HG03064 (cell line): ENCODE results near the gene THADA.
"Not testable (repeated sequence)": the region's sequence is repeated elsewhere in the genome, so short reads cannot be mapped to it uniquely, and the experiment has no call there.

Experiments
- ATAC-seq: cut with Tn5 transposase; IDR thresholded peaks from one replicate; pipeline ENCODE4 v1.9.1; 2021; ENCODE audit warnings: low read depth; ENCODE audit not compliant: unreplicated experiment

Gene THADA

GRCh38 chr2:43292851-43293743 is 302.7 kb downstream of the THADA start:
- no peak for ATAC-seq

- no peak for ATAC-seq
Measured at GRCh38 chr2:43292297-43292696, 303.5 kb downstream of the THADA start.

GRCh38 chr2:43289331-43289730 is 306.5 kb downstream of the THADA start:
- ATAC-seq, result no peak

- ATAC-seq, result no peak
Measured at GRCh38 chr2:43288417-43289305, 307.2 kb downstream of the THADA start.

- ATAC-seq, result no peak
Measured at GRCh38 chr2:43285987-43286386, 309.9 kb downstream of the THADA start.

GRCh38 chr2:43284967-43285366 is 310.9 kb downstream of the THADA start:
- no peak for ATAC-seq

- ATAC-seq, result not testable (repeated sequence)
Measured at GRCh38 chr2:43284347-43284746, 311.5 kb downstream of the THADA start.

GRCh38 chr2:43280994-43281393 is 314.8 kb downstream of the THADA start:
- ATAC-seq, result no peak

GRCh38 chr2:43279317-43279840 is 316.5 kb downstream of the THADA start:
- ATAC-seq, result no peak

GRCh38 chr2:43278564-43279220 is 317.1 kb downstream of the THADA start:
- ATAC-seq, result no peak

- ATAC-seq, result no peak
Measured at GRCh38 chr2:43276962-43277391, 318.9 kb downstream of the THADA start.

- no peak for ATAC-seq
Measured at GRCh38 chr2:43276266-43276941, 319.4 kb downstream of the THADA start.

- no peak for ATAC-seq
Measured at GRCh38 chr2:43274721-43275120, 321.1 kb downstream of the THADA start.

GRCh38 chr2:43274055-43274454 is 321.8 kb downstream of the THADA start:
- no peak for ATAC-seq

GRCh38 chr2:43273529-43273928 is 322.3 kb downstream of the THADA start:
- ATAC-seq, result no peak

- ATAC-seq, result no peak
Measured at GRCh38 chr2:43270930-43271615, 324.8 kb downstream of the THADA start.

- no peak for ATAC-seq
Measured at GRCh38 chr2:43270461-43270860, 325.4 kb downstream of the THADA start.

GRCh38 chr2:43269706-43270105 is 326.1 kb downstream of the THADA start:
- no peak for ATAC-seq

- no peak for ATAC-seq
Measured at GRCh38 chr2:43269074-43269572, 326.7 kb downstream of the THADA start.
